GM18520 (cell line): ENCODE measurements around the gene PYGO2.

Experiments
- ATAC-seq: cut with Tn5 transposase; IDR thresholded peaks from one replicate; pipeline ENCODE4 v1.9.1; 2021; ENCODE audit not compliant: unreplicated experiment

The PYGO2 gene

GRCh38 chr1:154944401-154945159, 17.0 kb downstream of the PYGO2 start:
- no peak for ATAC-seq

- ATAC-seq: no peak
Observed at GRCh38 chr1:154943649-154944400, 17.8 kb downstream of the PYGO2 start.

DNA sequence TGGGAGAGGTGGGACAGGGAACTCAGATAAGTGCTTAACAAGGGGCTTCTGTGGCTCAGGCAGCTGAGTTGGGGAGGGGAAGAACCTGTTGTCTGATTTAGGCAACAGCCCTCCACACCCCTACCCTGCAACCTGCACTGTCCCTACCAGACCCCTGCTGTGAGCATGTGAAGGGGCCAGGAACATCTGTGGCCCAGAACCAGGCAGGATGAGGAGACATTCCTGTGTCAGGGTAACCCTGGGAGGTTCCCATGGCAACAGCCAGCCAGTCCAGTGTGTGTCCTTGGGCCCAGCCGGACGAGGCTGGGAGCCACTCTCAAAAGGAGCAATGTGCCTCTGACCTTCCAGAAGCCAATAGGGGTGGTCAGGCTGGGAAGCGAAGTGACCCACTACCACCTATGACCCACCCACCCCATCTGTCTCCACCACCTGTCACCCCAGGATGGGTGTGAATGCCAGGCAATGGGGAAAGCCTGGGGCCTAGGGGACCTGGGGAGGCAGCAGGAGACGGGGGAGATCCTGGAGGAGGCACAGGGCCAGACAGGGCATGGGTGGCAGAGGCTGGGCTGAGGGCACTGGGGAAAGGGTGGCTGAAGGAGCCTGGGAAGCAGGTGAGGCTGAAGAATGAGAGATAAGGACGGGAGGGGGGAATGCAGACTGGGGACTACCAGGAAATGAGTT, 20.1 kb downstream of the PYGO2 start:
- no peak for ATAC-seq

- ATAC-seq: no peak
Observed at GRCh38 chr1:154940651-154941194, 20.9 kb downstream of the PYGO2 start.

- ATAC-seq: no peak
Observed at GRCh38 chr1:154940213-154940560, 21.4 kb downstream of the PYGO2 start.

DNA sequence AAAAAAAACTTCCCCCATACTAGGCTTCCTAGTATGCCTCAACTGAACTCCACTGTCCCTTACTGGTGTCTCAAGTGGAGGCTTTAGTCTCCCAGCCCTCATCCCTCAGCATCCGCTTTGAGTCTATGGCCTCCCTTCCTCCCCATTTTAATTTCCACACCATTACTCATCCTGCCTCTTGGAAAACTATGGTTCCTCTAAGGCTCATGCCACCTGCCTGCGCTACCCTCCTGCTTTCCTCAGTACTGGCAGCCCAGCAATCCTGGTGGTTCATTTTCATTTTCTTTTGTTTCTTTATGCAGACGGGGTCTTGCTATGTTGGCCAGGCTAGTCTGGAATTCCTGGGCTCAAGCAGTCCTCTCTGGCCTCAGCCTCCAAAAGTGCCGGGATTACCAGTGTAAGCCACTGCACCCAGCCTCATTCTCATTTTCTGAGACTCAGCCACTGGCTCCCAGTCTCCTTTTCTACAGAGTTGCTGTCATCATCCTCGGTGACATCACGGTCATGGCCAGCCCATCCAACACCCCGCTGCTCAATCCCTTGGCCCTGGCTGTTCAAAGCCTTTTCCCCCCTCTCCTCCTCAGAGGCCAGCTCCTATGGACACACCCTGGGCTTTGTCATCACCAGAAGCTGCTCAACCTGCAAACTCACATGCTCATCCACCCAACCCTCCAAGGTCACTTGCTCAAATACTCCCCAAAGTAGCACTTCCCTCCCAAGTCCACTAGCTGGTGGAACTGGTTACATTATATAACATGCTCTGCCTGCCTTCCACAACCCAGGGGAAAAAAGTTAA, 22.8 kb downstream of the PYGO2 start:
- no peak for ATAC-seq

DNA sequence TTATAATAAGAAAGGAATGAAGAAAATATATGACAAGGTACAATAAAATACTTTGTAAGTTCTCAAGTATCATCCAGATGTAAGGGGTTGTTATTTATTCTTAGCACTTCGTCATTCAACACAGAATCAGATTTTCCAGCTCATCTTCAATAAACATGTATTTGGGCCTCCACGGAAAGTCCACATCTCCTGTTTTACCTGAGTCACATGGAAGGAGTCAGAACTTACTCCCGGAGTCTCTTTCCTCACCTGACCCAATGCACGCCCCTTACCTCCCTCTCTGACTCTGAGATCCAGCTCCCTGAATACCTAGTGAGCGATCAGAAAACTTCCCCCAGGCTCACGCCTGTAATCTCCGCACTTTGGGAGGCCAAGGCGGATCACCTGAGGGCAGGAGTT, 23.6 kb downstream of the PYGO2 start:
- ATAC-seq: no peak

DNA sequence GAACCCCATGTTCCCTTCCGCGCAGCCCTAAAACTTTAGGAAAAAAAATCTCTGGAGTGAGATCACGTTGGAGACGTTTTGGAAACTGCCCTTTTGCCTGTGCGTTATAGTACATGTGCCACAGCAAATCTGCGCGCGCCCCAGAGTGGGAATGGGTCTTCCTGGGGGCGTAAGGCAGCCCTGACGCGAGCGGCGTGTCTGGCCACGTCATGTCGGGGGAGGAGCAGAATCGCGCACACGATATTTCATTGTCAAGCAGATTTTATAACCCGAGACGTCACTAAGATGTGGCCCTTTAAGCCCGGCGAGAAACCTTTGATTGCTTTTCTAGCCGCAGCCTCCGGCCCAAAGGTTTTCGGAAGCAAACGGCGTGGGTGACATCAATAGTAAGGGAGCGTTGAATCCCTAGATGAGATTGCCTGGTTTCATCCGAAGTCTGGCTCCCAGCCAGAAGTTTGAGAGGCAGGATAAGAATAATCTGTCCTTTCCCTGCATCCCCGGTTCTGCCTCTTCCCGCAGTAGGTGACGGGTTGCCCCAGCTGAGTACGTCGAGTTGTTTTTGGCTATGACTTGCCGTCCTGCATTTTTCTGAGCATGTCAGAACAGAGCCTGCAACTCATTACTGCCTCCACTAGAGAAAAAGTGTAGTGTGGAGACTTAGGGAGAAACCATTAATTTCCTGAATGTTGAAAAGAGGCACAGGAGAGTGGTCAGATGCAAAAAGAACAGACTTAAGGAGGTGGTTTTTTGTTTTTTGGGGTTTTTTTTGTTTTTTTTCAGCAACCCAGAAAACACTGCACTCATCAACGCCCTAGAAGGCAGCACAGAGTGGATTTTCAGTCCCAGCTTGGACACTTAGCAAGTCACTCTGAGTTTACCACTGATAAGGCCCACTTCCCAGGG, 24.2 kb downstream of the PYGO2 start:
- peak; percentile 37 for ATAC-seq

DNA sequence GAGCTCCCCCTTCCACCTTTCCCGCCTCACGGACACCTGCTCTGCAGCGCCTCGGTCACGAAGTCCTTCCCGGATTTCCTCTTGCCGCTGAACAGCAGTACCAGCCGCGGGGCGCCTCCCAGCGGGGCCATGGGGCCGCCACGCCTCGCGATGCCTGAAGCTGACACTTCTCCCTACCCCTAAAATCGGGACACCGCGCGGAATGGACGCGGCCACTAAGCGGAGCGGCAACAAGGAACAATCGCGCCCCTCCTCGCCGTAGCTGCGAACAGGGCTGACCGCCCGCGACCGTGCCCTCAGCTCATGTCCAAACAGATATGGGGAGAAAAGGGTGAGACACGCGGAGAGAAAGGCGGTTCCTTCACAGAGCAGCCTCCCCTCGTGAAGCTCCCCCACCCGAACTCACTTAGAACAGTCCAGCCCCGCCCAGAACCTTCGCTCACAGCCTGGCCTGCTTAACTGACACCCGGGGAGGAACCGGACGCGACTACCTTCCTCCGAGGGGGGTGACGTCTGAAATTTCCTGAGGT, 25.0 kb downstream of the PYGO2 start, which contains the start of gene PMVK:
PMVK (minus strand) TSS at position 165 of the 530 bp plus-strand sequence; CDS start at position 131, 34 bp downstream.
- ATAC-seq: peak; percentile 33

DNA sequence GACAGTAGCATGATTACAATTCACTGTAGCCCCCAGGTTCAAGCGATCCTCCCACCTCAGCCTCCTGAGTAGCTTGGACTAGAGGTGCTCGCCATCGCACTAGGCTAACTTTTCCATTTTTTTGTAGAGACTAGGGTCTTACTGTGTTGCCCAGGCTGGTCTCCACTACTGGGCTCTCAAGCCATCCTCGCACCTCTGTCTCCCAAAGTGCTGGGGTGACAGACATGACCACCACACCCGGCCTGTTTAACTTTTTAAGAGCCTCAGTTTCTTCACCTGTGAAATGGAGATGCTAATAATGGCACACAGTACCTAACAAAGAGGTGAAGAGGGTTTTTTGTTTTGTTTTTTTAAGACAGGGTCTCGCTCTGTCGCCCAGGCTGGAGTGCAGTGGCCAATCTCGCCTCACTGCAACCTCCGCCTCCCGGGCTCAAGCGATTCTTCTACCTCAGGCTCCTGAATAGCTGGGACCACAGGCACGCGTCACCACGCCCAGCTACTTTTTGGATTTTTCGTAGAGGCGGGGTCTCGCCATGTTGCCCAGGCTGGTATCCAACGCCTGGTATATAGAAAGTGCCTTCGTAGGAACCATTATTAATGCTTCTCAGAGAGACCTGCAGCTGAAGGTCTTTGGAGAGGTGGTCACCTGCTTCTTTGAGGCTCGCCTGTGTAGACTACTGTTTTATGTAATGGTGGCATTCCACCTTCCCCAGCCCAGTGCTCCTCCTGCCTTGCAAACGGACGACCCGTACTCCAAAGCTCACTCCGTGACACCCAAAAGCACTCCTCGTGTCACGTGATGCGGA, 25.6 kb downstream of the PYGO2 start:
- ATAC-seq: no peak

- no peak for ATAC-seq
Observed at GRCh38 chr1:154934358-154934948, 27.1 kb downstream of the PYGO2 start.

DNA sequence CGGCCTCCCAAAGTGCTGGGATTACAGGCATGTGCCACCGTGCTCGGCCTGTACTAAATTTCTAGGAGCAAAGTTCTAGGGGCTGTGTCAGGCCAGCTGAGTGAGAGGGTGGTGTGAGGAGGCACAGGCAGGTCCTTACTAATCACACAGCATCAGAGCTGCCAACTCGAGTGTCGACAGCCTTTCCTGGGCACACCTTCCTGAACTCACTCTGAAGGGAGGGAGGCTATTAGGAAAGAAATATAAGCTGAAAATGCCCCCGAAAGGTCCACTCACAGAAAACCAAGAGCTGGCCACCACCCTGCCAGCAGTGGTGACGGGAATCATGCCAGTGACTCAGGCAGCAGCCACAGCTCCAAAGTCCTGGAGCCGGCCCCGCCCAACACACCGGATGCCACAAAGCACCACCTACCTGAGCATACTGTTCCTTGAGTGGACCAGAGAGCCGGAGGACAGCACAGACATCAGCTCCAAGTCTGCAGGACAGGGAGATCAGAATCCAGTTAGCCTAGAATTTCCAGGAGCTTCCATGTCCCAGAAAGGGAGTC, 29.6 kb downstream of the PYGO2 start:
- ATAC-seq: no peak

DNA sequence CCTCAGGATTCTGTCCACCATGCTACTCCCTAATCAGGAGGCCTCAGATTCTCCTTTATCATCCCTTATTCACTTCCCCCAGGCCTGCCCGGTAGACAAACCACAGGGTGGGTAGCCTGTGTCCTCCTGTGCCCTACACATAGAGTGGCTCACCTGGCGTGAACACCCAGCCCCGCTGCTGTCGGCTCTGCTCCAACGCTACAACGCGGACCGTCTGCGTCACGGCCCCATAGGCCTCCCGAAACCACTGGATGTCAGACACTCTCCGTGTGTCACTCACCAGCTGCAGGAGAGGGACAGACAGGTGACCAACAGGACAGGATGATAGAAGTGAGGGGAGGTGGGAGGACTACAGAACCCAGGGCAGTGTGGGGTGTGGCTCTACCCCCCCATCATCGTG, 35.4 kb downstream of the PYGO2 start:
- ATAC-seq: no peak

DNA sequence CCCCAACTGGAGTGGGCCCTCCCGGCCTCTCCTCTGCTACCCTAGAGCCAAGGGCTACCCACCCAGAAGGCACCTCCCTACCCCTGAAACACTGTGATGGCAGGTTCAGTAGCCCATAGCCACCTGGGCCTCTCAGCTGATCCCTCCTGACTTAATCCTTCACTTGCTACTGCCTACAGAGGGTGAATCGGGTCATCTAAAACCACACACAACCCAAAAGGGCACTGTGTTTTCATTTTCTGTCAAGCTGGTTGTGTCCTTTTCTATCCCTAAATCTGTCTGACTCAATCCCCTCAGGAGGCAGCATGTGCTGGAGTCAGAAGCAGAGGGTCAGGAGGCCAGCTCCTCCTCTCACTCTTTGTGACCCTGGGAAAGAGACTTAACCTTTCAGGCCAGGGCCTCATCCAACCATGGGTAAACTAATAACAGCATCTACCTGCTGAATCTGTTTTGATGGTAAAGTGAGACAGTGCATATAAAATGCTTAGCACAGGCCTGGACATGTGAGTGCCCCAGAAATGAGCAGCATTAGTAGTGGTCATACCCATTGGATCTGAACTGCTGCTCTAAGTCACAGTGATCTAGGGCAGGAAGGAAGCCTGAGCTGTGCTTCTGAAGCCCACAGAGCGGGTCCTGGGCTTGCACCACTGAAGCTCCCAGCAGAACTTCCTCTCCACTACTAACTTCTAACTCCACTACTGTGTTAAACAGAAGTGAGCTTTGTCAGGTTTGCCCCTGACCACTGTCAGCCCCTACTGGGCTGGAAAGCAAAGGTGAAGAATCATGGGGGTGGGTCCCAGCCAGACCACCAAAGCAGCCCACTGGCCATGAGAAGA, 36.0 kb downstream of the PYGO2 start:
- no peak for ATAC-seq

- no peak for ATAC-seq
Observed at GRCh38 chr1:154923695-154924094, 37.9 kb downstream of the PYGO2 start.

DNA sequence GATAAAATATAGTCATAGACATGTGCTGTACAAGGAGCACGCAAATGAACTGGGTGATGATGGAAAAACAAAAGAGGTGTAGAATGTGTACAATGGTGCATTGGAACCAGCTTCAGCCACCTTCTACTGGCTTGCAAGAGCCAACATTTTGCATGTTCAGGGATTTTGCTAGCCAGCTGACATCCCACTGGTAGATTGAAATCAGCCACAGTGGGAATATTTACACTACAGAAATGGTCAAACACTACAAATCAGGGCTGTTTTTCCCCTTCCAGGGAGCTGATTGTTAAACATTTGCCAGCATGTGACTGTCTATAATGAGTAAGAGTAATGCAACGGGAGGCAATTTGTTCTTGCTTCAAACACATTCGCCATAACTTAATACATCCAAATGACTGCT, 48.3 kb downstream of the PYGO2 start:
- ATAC-seq: no peak

DNA sequence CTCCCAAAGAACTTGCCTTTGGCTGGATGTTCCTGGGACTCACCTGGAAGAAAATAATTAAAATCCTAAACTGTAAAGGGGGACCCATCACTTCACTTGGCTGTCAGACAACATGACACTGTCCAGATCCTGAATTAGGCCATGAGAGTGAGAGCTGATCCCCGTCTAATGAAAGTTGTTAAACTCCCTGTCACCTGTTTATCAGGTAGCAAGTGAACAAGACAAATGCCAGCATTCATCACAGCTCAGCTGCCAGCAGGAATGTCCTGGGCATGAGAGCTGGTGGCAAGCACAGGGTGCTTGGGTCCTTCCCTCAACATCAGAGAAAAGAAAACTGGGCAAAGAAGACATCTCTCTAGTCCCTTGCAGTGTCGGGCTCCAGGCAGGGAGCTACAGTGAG, 48.8 kb downstream of the PYGO2 start:
- ATAC-seq: no peak
